ENCODE results near the gene ANKIB1.
A peak's percentile ranks its signal among the peaks of the same experiment; 100 is the strongest.
"Not testable (repeated sequence)": the region's sequence is repeated elsewhere in the genome, so short reads cannot be mapped to it uniquely, and the experiment has no call there.

The ANKIB1 gene

DNA sequence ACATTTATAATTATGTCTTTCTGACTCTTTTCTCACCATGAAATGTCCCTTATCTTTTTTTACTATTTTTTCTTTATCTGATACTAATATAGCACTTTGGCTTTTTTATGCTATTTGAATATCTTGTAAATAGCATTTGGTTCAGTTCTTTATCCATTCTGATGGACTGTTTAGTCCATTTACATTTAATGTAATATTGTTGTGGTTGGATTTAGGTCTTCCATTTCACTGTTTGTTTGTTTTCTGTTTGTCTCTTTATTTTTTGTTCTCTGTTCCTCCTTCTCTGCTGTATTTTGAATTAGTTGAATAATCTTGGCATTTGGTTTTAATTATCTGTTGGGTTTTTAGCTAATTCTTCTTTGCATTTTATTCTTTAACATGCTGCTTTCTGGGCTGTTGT is 89.8 kb downstream of the ANKIB1 start:
- DNase-seq, result no peak

DNA sequence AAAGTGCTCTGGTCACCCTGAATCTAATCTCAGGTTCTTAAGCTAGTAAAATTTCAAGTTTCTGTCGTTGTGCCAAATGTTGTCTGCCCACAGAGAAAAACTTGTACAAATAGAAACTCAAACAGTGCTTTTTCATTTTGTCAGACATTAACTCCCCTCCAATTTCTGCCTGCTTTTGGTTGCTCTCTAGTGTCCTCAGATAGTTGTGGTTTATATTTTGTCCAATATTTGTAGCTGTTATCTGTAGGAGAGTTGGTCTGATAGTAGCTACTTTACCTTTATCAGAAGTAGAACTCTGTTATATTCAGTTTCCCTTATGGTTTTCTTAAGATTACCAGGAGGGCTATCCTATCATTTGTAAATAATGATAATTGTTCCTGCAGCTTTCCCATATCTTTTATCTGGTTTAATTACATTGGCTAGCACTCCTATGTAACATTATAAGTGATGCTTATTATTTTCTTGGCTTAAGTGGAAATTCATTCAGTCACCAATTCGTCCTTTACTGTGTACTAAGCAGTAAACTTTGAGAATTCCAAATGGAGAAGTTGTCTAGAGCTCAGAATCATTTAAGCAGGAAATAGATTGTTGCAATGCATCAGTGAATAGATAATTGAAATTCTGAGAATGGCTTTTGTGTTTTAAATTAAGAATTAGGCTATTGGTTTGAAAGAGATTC is 91.0 kb downstream of the ANKIB1 start:
- DNase-seq, result no peak

DNA sequence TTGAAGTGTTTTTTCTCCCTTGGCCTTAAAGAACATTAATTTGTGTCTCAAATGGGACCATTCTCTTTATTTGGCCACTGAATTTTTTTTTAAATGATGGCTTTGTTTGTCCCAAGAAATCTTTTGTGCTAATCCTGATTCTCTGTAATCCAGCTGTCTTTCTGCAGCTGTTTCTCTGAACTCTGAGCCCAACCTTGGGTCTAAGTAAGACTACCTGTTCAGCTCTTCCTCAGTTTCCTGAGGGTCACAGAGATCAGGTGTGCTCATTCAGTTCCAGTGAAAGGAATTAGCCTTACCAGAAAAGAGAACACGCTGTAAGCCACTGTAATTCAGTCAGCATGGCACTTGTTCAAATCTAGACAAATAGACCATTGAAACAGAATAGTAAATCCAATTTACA is 94.2 kb downstream of the ANKIB1 start:
- DNase-seq, result no peak

DNA sequence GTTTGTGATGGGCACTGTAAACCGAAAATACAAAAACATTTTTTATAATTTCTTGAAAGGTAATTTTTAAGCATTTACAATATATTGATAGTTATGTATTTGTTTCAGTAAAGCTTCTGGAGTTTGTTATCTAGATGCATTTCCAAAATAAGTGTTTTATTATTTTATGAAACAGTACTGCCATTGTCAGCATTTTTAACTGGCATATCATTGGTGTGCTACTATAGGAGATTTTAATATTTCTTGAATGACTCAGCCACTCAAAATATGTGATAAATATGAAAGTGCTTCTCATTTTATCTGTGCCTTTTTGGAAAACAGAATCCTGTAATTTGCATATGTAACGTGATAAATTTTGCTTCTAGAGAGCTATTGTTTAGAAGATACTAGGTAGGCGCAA is 97.9 kb downstream of the ANKIB1 start:
- no peak for DNase-seq

DNA sequence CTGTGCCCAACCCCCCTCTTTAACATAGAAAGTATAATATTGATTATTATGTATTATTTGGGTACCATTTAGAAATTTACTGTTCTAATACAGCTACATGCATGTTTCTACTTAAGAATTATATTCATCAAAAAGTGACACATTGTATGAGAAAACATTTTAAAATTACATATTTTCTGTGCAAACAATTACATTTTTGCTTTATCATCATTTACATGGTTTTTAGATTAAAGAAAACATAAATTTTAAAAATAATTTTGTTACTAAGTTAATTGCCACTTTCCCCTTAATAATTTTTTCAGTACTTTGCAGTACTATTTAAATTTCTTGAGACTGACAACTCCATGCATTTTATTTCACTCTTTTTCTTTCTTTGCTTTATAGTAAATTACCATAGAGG is 106.2 kb downstream of the ANKIB1 start:
- DNase-seq, result no peak

DNA sequence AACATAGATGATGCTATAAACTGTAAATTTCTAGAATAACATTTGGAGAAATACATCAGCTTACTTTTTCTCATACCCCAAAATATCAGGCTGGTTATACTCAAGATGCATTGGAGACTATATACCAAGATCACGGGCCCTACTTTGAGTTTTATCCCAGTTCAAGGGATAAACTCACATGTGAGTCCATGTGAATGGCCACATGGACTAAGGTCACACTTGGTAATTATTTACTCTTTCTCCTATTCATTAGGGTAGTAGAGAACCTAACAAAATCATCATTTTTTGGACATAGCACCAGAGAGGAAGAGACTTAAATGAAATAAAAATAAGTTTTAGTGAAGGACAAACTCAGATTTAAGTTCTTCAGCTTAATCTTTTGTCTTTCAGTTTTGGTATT is 108.4 kb downstream of the ANKIB1 start:
- DNase-seq, result no peak

DNA sequence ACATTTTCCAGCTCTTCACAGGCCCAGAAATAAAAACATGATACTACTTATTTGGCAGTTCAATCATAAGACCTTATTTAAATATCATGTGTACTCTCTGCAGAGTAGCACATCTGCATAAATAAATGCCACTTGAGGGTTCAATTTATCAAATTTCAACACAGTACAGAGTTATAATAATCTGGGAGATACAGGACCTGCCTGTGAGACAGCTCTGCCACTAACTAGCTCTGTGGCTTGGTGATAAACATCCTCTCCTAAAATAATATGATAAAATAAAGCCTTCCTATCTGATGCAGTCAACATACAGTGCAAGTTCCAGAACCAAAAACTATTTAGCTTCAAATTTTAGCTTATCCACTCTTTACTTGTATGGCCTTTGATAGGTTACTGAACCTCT is 110.6 kb downstream of the ANKIB1 start:
- DNase-seq, result no peak

DNA sequence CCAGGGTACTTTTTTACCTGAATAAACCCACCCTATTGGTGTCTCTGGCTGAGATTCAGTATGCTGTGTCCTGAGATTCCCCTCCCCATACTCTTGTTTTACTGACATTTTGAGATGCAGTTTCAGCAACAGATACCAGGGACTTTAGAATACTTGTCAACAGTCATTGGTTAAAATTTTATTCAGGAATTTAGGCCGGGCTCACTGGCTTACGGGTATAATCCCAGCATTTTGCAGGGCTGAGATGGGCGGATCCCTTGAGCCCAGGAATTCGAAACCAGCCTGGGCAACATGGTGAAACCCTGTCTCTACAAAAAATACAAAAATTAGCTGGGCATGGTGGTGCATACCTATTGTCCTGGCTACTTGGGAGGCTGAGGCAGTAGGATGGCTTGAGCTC is 111.5 kb downstream of the ANKIB1 start:
- DNase-seq, result no peak

DNA sequence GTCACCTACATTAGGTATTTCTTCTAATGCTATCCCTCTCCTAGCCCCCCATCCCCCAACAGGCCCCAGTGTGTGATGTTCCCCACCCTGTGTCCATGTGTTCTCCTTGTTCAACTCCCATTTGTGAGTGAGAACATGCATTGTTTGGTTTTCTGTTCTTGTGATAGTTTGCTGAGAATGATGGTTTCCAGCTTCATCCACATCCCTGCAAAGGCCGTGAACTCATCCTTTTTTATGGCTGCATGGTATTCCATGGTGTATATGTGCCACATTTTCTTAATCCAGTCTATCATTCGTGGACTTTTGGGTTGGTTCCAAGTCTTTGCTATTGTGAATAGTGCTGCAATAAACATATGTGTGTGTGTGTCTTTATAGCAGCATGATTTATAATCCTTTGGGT is 113.4 kb downstream of the ANKIB1 start:
- DNase-seq, result not testable (repeated sequence)

DNA sequence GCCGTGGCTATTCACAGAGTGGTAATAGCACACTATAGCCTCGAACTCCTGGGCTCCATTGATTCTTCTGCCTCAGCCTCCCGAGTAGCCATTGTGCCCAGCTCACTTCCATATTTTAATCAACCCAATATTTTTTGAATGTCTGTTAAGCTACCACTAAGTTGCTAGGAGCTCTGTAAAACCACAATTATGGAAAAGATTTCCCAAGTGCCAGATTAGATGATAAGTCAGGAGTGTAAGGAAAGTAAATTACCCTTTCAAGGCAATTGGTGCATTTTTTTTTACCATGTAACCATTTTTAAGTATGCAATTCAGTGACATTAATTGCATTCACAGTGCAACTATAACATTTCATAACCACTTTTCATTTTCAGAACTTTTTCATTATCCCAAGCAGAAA is 114.0 kb downstream of the ANKIB1 start:
- DNase-seq, result no peak

DNA sequence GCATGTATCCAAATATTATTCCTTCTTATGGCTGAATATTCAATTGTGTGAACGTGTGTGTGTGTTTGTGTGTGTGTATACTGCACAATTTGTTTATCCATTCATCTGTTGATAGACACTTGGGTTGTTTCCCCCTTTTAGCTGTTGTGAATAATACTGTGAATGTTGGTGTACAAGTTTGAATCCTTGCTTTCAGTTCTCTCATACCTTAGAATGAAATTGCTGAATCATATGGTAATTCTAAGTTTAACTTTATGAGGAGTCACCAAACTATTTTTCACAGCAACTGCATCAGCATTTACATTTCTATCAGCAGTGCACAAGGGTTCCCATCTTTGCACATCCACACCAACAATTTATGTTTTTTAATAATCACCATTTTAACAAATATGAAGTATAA is 114.6 kb downstream of the ANKIB1 start:
- no peak for DNase-seq

DNA sequence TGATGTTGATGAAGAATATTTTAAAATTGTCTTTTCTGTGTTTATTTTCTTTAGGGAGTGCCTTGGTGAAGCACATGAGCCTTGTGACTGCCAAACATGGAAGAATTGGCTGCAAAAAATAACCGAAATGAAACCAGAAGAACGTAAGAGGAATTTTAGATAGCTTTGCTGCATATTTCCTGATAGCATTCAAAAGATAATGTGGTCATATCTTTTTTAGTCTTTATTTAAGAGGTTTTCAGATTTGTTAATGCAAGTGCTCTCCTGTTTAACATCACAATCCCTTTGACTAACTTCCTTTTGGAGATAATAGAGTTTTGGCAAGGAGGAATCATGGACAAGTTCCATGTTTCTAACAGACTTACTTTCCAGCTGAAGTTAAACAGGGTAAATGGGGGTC is 116.4 kb downstream of the ANKIB1 start:
- no peak for DNase-seq

DNA sequence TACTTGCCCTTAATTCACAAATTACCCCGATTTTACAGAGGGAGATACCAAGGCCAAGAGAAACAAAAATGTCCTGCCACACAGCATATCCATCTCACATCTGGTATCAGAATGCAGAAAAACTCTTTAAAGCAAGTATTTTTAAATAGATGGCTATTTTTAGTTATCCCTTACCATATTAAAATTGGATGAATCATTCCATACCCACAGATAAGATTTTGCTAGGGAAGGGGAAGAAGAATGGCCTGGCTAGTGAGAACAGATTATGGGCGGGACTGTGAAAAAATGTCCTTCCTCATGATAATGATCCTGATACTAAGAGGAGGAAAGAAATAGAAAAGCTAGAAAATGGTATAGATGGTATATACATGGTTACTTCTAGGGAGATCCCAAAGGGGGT is 121.0 kb downstream of the ANKIB1 start:
- no peak for DNase-seq

DNA sequence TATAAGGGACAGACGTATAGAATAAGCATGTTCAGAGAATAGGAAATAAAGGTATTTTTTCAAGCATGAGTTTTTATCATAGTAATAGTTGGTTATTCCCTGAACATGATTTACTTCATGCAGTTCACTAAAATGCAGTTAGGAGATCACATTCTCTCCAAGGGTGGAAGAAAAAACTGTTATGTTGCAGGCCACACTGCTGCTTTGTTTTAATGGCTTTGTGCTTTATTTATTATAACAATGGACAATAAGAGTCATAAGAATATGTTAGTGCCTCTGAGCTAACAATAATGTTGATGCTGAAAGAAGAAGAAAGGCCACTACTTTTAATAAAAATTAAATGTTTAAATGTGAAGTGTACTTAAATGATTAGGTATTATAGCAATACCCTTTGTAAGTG is 123.0 kb downstream of the ANKIB1 start:
- DNase-seq, result no peak

DNA sequence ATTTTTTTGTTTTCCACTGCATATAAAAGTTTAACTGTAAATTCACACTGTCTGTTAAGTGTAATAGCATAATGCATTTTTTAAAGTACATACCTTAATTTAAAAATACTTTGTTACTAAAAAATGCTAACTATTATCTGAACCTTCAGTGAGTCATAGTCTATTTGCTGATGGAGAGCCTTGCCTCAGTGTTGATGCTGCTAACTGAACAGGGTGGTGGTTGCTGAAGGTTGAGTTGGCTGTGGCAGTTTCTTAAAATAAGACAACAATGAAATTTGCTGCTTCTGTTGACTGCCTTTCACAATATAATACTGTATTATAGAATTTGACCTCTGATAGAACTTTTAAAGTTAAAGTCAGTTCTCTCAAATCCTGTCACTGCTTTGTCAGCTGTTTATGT is 129.2 kb downstream of the ANKIB1 start:
- DNase-seq, result no peak

DNA sequence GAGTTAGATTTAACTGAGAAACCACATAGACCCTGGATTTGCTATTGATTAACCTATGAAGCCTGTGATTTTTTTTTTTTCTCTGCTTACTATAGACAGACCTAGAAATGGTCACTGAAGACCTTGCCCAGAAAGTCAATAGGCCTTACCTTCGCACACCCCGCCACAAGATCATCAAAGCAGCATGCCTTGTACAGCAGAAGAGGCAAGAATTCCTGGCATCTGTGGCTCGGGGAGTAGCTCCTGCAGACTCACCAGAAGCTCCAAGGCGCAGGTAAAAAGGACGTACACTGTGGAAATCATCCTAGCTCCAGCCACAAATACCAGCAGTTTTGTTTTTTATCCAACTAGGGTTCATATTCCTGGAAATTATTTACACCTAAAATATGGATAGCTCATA is 145.3 kb downstream of the ANKIB1 start:
- DNase-seq, result no peak

DNA sequence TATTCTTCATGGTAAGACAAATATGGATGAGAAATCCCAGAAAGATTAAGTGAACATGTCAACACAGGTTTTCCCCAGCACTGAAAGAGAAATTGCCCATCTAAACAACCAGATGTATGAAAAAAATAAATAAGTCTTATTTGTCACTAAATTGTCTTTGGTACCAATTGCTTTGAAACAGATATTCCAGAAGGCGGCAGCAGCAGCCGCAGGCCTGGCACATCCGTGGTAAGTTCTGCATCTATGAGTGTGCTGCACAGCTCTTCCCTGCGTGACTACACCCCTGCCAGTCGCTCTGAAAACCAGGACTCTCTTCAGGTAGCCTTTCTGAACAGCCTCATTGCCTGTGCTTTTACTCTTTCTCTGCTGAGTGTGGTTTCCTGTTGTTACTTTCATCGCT is 151.8 kb downstream of the ANKIB1 start:
- no peak for DNase-seq

DNA sequence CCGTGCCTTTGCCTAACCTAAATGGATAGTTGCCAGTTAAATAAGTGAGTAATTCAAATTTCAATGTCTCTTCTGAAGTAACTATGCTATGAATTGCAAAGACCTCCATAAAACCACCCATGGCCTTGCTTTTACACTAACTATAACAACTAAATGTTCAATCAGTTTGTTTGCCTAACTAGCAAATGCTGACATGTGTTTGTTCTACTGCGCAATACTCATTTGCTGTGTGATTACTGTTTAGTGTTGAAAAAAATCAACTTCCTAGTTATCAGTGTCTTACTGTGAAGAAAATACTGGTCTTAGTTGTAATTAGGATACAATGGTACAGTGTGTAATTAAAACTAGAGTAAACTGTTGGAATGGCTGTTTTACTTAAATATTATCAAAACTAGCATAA is 154.2 kb downstream of the ANKIB1 start:
- no peak for DNase-seq

DNA sequence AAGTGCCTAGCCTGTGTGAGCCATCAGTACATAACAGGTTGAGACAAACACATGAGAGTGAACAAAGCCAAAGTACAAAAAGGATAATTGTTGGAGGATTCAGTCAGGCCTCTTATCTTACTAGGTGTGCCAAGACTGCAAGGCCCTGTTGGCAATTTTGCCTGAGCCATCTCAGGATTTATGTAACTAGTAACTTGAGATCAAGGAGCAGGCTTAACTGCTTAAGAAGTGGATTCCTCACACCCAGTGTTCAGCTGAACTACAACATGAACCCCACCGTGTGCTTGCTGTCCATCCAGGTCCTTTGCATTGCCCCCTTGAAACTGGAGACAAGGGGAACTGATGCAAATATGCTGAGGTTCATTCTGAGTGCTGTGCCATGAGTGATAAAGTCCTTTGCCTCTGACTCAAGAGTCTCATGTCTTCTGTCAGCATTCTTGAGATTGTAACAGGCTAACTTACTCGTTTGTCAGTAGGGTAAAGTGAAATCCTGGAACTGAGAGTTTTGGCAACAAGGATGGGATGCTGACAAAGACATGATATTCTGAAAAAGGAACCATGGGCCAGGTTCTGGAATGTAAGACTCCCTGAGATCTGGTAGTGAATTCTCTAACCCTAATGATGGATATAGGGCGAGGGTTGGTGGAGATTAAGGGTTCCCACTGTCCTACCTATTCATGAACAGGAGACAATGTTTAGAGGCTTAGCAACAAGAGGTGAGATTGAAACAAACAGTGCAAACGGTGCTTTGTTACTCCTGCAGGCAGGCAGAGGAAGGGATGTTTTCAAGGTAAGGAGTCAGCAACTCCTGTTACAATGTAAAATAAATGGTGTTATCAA is 157.4 kb downstream of the ANKIB1 start:
- no peak for DNase-seq

DNA sequence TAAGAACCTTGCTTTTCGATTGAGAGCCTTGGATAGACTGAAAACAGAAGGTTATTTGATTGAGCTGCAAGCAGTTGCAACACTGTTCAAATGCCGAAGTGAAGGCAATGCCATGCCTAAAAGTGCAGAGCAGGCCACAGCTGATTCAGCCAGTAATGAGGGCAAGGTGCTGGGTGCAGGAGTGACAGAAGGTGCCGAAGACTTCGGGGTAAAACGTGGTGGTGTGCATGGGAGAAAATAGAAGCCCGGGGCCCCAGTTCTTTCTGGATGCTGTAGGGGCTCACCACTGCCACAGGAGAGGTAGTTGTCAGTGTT is 157.9 kb downstream of the ANKIB1 start:
- DNase-seq, result no peak

DNA sequence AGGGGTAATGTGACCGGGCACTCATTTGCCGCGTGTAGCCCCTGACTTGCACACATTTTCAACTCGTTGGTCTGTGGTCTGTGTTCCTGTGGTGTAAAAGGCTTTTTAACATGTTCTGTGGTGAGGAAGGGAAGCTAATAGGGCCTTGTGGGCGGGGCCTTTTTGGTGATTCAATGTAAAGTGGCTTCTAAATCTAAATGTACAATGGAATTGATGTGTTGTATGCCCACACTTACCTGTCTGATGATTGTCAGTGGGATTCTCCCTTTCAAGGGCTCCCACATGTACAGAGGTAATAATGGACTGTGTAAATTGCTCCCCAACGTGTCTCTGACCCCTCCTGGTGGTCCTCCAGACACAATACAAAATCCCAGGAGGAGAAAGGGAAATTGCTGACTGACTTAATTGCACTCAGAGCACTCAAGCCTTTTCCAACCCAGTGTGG is 158.4 kb downstream of the ANKIB1 start:
- peak; percentile 66 for DNase-seq

DNA sequence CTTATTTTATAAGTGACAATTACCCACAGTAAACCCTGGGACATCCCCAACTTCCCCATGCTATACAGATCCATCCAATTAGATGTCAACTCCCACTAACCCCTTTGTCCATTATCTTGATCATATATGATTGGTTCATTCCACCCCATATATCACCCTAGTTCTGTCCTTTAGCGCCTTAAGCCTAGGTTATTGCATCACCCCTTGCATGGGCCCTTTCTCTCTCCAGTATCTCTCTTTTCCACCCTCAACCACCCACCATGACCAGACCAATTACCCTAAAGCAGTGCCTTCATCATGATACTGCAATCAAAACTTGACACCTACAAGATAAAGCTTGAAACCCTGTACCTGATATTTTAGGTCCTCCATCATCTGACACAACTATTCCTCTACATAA is 163.6 kb downstream of the ANKIB1 start:
- DNase-seq, result no peak

DNA sequence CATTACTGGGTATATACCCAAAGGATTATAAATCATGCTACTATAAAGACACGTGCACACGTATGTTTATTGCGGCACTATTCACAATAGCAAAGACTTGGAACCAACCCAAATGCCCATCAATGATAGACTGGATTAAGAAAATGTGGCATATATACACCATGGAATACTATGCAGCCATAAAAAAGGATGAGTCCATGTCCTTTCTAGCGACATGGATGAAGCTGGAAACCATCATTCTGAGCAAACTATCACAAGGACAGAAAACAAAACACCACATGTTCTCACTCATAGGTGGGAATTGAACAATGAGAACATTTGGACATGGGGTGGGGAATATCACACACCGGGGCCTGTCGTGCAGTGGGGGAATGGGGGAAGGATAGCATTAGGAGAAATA is 164.4 kb downstream of the ANKIB1 start:
- DNase-seq, result not testable (repeated sequence)

DNA sequence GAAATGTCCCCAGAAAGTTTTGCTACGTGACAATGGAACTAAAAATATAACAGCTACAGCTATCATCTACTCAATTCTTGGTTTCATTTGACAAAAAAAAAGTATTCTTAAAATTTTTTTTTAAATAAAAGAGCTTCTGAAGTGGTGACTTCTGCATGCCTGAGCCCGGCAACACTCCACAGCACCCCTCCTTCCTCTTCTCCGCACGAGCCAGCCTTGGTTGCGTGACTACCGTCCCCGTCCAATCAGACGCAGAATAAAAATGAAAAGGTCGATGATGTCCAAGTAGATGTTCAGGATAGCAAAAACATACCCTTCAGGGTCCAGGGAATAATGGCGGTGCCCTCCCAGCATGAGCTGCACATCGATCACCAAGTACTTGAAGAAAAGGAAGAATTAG is 167.0 kb downstream of the ANKIB1 start:
- DNase-seq, result peak; percentile 30

DNA sequence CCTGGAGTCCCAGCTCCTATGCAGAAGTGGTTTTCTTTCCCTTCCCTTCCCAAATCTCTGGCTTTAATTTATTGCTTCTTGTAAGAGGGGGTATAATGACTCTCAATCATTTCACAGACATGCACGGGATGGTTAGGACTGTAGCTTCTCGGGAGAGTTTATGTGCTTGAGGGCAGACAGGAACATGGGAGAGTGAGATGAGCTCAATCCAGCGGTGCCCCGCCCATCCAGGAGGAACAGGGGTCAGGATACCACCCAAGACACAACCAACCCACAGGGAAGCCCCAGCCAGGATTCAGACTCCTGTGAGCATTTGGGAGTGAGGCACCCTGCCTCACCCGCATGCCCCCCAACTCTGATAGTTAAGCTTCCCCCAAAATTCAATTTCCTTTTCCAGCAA is 167.8 kb downstream of the ANKIB1 start:
- no peak for DNase-seq
